Left lung (tissue), 10 donors: ENCODE measurements around the gene KCNK3. TPM values are rescaled to one million over a fixed set of nuclear protein-coding genes. Genes with fewer than 3 reads are reported as not detected.

Experiments used
- ATAC-seq: fragments of 200-7000 bp; cut with Tn5 transposase; one replicate; pipeline ENCODE4 v1.9.1; 2020; ENCODE audit warnings: moderate library complexity
- DNase-seq, 4 donors: peaks; one replicate each; pipeline ENCODE4 v3.0.0-alpha.2; 2013 to 2020
- H3K27ac ChIP-seq, 2 donors: fragments of 200-600 bp; sonication (generic) in 1 of 2; one replicate each; pipeline versions ENCODE4 v1.5.0 to v1.8.0; 2020 to 2021
- H3K27me3 ChIP-seq, 2 donors: fragments of 200-600 bp; sonication (generic) in 1 of 2; one replicate each; pipeline versions ENCODE4 v1.5.0 to v1.8.0; 2020 to 2021
- H3K36me3 ChIP-seq, 2 donors: fragments of 200-600 bp; sonication (generic) in 1 of 2; one replicate each; pipeline versions ENCODE4 v1.5.0 to v1.8.0; 2020 to 2021
- H3K4me1 ChIP-seq, 2 donors: fragments of 200-600 bp; one replicate each; pipeline ENCODE4 v1.8.0; 2021
- H3K4me3 ChIP-seq, 2 donors: fragments of 200-600 bp; sonication (generic) in 1 of 2; one replicate each; pipeline versions ENCODE4 v1.5.0 to v1.8.0; 2020 to 2021; ENCODE audit warnings: mild to moderate bottlenecking in 1 of 2
- H3K9me3 ChIP-seq, 2 donors: fragments of 200-600 bp; sonication (generic) in 1 of 2; one replicate each; pipeline versions ENCODE4 v1.5.0 to v1.8.0; 2020 to 2021
- CTCF ChIP-seq, 2 donors: fragments of 200-600 bp; sonication (generic) in 1 of 2; IDR thresholded peaks; one replicate each; pipeline versions ENCODE4 v1.5.0 to v1.8.0; 2021; ENCODE audit warnings: antibody characterized with exemption in 2 of 2
- intact Hi-C, 2 donors: fragments of 100-400 bp; cut with DNase I; formaldehyde crosslinking; loops; one replicate each; pipeline versions ENCODE4 v1.11.2 to v1.14.2; 2022
- polyA plus RNA-seq, 6 donors: library from polyadenylated mRNA; unstranded; fragments of 120-200 nt; gene quantifications; one replicate each; pipeline ENCODE4 v1.2.1, GENCODE V29; 2013; ENCODE audit not compliant: insufficient read length in 6 of 6
- total RNA-seq, 2 donors: library from RNA; stranded (reverse); fragmentation: NEBNext Ultra II Directional; extraction: Animal tissue kit (Norgen Biotek cat#: 25700); gene quantifications; one replicate each; pipeline ENCODE4 v1.2.1, GENCODE V29; 2021
- donor health status: DM: no; HTN: yes; CAD: no.
- donor health status: DM: no; HTN: no; CAD: no.

The KCNK3 gene
- total and polyA plus RNA-seq, 8 donors, result 17.8 to 34.9 (median 28.3) TPM

GRCh38 chr2:26701596-26701995 lies 9.1 kb downstream of the KCNK3 start:
- Histone ChIP-seq H3K4me1 (no peaks in the 10 kb centered on the region), H3K9me3 (no peaks in the 10 kb centered on the region), H3K27me3 (peaks cover 0 to 37% of the 10 kb centered on the region in 2 donors), H3K4me3 (no peak overlapping the region), H3K27ac (no peak overlapping the region), H3K36me3 (no peaks in the 10 kb centered on the region)
- intact Hi-C loops, result no loop called here
- no peak for TF ChIP-seq CTCF (IDR thresholded peaks at IDR 0.05)
- peak in 1 of 4 donors; percentile 10 for DNase-seq
- no peak for ATAC-seq

- peaks cover 0 to 33% of the 10 kb centered on the region in 2 donors for H3K27me3 ChIP-seq
- no peaks in the 10 kb centered on the region for H3K9me3 ChIP-seq
- H3K36me3 ChIP-seq, result no peaks in the 10 kb centered on the region
- TF ChIP-seq CTCF (IDR thresholded peaks at IDR 0.05), result no peak
- ATAC-seq, result no peak
- intact Hi-C loops, result no loop called here
- H3K4me1 ChIP-seq, result no peaks in the 10 kb centered on the region
- H3K27ac ChIP-seq, result no peak overlapping the region
- no peak for DNase-seq
- no peak overlapping the region for H3K4me3 ChIP-seq
These were observed 9.5 kb downstream of the KCNK3 start for GRCh38 chr2:26702025-26702424.

GRCh38 chr2:26704441-26704977 lies 12.0 kb downstream of the KCNK3 start:
- DNase-seq, result peak in 1 of 4 donors; percentile 58
- ATAC-seq, result peak; percentile 20
- H3K9me3 ChIP-seq, result no peaks in the 10 kb centered on the region
- intact Hi-C loops, result no loop called here
- no peak for TF ChIP-seq CTCF (IDR thresholded peaks at IDR 0.05)
- peaks cover 0 to 9% of the 10 kb centered on the region in 2 donors for H3K27me3 ChIP-seq
- no peak overlapping the region for H3K4me3 ChIP-seq
- no peaks in the 10 kb centered on the region for H3K4me1 ChIP-seq
- H3K27ac ChIP-seq, result no peak overlapping the region
- H3K36me3 ChIP-seq, result no peaks in the 10 kb centered on the region

- ATAC-seq, result no peak
- TF ChIP-seq CTCF (IDR thresholded peaks at IDR 0.05), result no peak
- no peaks in the 10 kb centered on the region for H3K9me3 ChIP-seq
- H3K27ac ChIP-seq, result no peak overlapping the region
- intact Hi-C loops, result no loop called here
- peaks cover 0 to 3% of the 10 kb centered on the region in 2 donors for H3K27me3 ChIP-seq
- DNase-seq, result no peak
- H3K4me3 ChIP-seq, result no peak overlapping the region
- H3K36me3 ChIP-seq, result no peaks in the 10 kb centered on the region
- H3K4me1 ChIP-seq, result no peaks in the 10 kb centered on the region
These were observed 12.6 kb downstream of the KCNK3 start for GRCh38 chr2:26705126-26705525.

- TF ChIP-seq CTCF (IDR thresholded peaks at IDR 0.05), result no peak
- H3K27me3 ChIP-seq, result no peaks in the 10 kb centered on the region
- DNase-seq, result no peak
- intact Hi-C loops, result no loop called here
- H3K36me3 ChIP-seq, result no peaks in the 10 kb centered on the region
- no peak for ATAC-seq
- no peaks in the 10 kb centered on the region for H3K9me3 ChIP-seq
- no peak overlapping the region for H3K4me3 ChIP-seq
- no peak overlapping the region for H3K27ac ChIP-seq
- no peaks in the 10 kb centered on the region for H3K4me1 ChIP-seq
These were observed 13.6 kb downstream of the KCNK3 start for GRCh38 chr2:26706093-26706492.
